ENCODE measurements around the gene BTBD17.

DNA sequence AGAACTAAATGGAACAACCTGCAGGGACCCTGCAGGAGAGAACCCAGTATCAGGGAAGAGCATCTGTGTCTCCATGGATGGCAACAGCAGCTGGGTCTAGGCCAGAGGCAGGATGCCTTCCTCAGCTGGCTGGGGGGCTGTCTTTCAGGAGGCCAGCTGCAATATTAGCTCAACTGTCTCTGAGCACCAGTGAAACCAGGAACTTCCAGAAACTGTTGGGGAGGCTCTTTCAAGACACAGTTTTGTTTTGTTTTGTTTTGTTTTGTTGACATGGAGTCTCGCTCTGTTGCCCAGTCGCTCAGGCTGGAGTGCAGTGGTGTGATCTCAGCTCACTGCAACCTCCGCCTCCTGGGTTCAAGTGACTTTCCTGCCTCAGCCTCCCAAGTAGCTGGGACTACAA lies 13.2 kb upstream of the BTBD17 start:
- TF ChIP-seq RAD21 (IDR thresholded peaks at IDR 0.05; ENCODE audit: low read depth) (no peak), FOXM1 (IDR thresholded peaks at IDR 0.05; ENCODE audit: borderline replicate concordance, low read depth) (no peak), TAF1 (IDR thresholded peaks at IDR 0.05; ENCODE audit: low read depth) (no peak), YY1 (IDR thresholded peaks at IDR 0.05; ENCODE audit: low read depth) (no peak), REST (IDR thresholded peaks at IDR 0.05; ENCODE audit: low read depth) (no peak), EP300 (IDR thresholded peaks at IDR 0.05; ENCODE audit: borderline replicate concordance) (no peak)

All from Ishikawa (cell line).